IMR-90 (cell line): Measurements from ENCODE around the gene DSE. TPM values are rescaled to one million over a fixed set of nuclear protein-coding genes. Genes with fewer than 3 reads are reported as not detected.

Experiments used
- ATAC-seq: fragments of 200-7000 bp; cut with Tn5 transposase; 2 replicates; pipeline ENCODE4 v1.9.1; 2020; ENCODE audit warnings: low read depth, mild to moderate bottlenecking, moderate library complexity
- BruUV-seq: library from RNA; stranded (reverse); fragments of 400-500 nt; replicated peaks from 2 replicates; lab custom pipeline; 2021; lab: Mats Ljungman, UMichigan
- CTCF ChIA-PET: fragments of 300-600 bp; formaldehyde crosslinking; extraction: SDS; loops from one replicate; lab custom pipeline; 2021; ENCODE audit warnings: antibody characterized with exemption; lab: Yijun Ruan, JAX
- POLR2A ChIA-PET: fragments of 300-600 bp; sonication (Branson Sonifier 250); formaldehyde crosslinking; loops from one replicate; lab custom pipeline; 2022; ENCODE audit warnings: antibody characterized with exemption; ENCODE audit not compliant: unreplicated experiment; lab: Charles Lee
- DNase-seq: peaks from one replicate; pipeline ENCODE4 v3.0.0; 2013
- H2AFZ ChIP-seq: replicated peaks from 2 replicates; pipeline ENCODE3; 2013; ENCODE audit warnings: low read length, mild to moderate bottlenecking; ENCODE audit not compliant: poor library complexity
- H2AK5ac ChIP-seq: 2 replicates; pipeline ENCODE4 v1.6.1; 2013; ENCODE audit warnings: low read depth, low read length, inconsistent platforms
- H2AK9ac ChIP-seq: replicated peaks from 2 replicates; pipeline ENCODE3; 2013; ENCODE audit warnings: mild to moderate bottlenecking, low read depth, low read length, moderate library complexity; ENCODE audit not compliant: poor library complexity
- H2BK120ac ChIP-seq: 2 replicates; pipeline ENCODE4 v1.6.1; 2013; ENCODE audit warnings: low read depth, low read length, inconsistent platforms
- H2BK15ac ChIP-seq: 3 replicates; pipeline ENCODE4 v1.6.1; 2013; ENCODE audit warnings: low read depth, low read length, inconsistent platforms
- H2BK20ac ChIP-seq: 2 replicates; pipeline ENCODE4 v1.6.1; 2013; ENCODE audit warnings: low read depth, mild to moderate bottlenecking, inconsistent platforms, low read length, moderate library complexity
- H2BK5ac ChIP-seq: 2 replicates; pipeline ENCODE4 v1.6.1; 2013; ENCODE audit warnings: mild to moderate bottlenecking, low read depth, low read length, inconsistent platforms; ENCODE audit not compliant: poor library complexity, severe bottlenecking
- H3K14ac ChIP-seq: replicated peaks from 2 replicates; pipeline ENCODE4 v1.6.1; 2013; ENCODE audit warnings: low read depth, low read length, inconsistent platforms
- H3K18ac ChIP-seq: 2 replicates; pipeline ENCODE4 v1.6.1; 2013; ENCODE audit warnings: low read depth, low read length, control low read depth
- H3K23ac ChIP-seq: 2 replicates; pipeline ENCODE4 v1.6.1; 2013; ENCODE audit warnings: low read depth, low read length, inconsistent platforms
- H3K27ac ChIP-seq: 2 replicates; pipeline ENCODE4 v1.5.1; 2013; ENCODE audit warnings: mild to moderate bottlenecking, control low read depth, low read length; ENCODE audit not compliant: insufficient read depth
- H3K27me3 ChIP-seq: 2 replicates; pipeline ENCODE4 v1.6.1; 2013; ENCODE audit warnings: low read length; ENCODE audit not compliant: control insufficient read depth, insufficient read depth
- H3K36me3 ChIP-seq: 2 replicates; pipeline ENCODE4 v1.6.1; 2013; ENCODE audit warnings: low read length, mixed read lengths; ENCODE audit not compliant: control insufficient read depth, insufficient read depth
- H3K4ac ChIP-seq: 2 replicates; pipeline ENCODE4 v1.6.1; 2013; ENCODE audit warnings: low read depth, low read length, inconsistent platforms
- H3K4me1 ChIP-seq: 2 replicates; pipeline ENCODE4 v1.6.1; 2013; ENCODE audit warnings: low read length, mixed read lengths; ENCODE audit not compliant: control insufficient read depth, insufficient read depth
- H3K4me2 ChIP-seq: 2 replicates; pipeline ENCODE4 v1.6.1; 2013; ENCODE audit warnings: low read depth, mild to moderate bottlenecking, control low read depth, low read length, moderate library complexity
- H3K4me3 ChIP-seq: 2 replicates; pipeline ENCODE4 v1.5.1; 2013; ENCODE audit warnings: low read depth, mild to moderate bottlenecking, control low read depth, low read length, moderate library complexity; ENCODE audit not compliant: insufficient read depth
- H3K56ac ChIP-seq: 2 replicates; pipeline ENCODE4 v1.6.1; 2013; ENCODE audit warnings: low read length, inconsistent platforms; ENCODE audit not compliant: insufficient read depth; ENCODE audit errors: extremely low read depth
- H3K79me1 ChIP-seq, 2 experiments: 2 replicates each; pipeline ENCODE4 v1.6.1; 2013; ENCODE audit warnings: low read length in 2 of 2, inconsistent platforms in 1 of 2, low read depth in 1 of 2
- H3K9ac ChIP-seq: 2 replicates; pipeline ENCODE4 v1.6.1; 2013; ENCODE audit warnings: low read depth, low read length, control low read depth
- H3K9me1 ChIP-seq: 2 replicates; pipeline ENCODE4 v1.6.1; 2013; ENCODE audit warnings: low read length, inconsistent platforms; ENCODE audit not compliant: insufficient read depth
- H3K9me3 ChIP-seq: 2 replicates; pipeline ENCODE4 v1.6.1; 2013; ENCODE audit warnings: low read length; ENCODE audit not compliant: control insufficient read depth, insufficient read depth
- H4K20me1 ChIP-seq: 2 replicates; pipeline ENCODE4 v1.6.1; 2013; ENCODE audit warnings: low read length, inconsistent platforms; ENCODE audit not compliant: insufficient read depth
- H4K5ac ChIP-seq: 2 replicates; pipeline ENCODE4 v1.6.1; 2013; ENCODE audit warnings: mild to moderate bottlenecking, low read depth, low read length, control low read depth
- H4K8ac ChIP-seq, 2 experiments: 2 replicates each; pipeline ENCODE4 v1.6.1; 2013; ENCODE audit warnings: low read depth in 2 of 2, low read length in 2 of 2, control low read depth in 1 of 2, inconsistent platforms in 1 of 2
- H4K91ac ChIP-seq: 2 replicates; pipeline ENCODE4 v1.6.1; 2013; ENCODE audit warnings: low read depth, low read length, inconsistent platforms; ENCODE audit not compliant: insufficient read depth
- BHLHE40 ChIP-seq: fragments of 150-350 bp; IDR thresholded peaks from 2 replicates; pipeline ENCODE4 v1.6.1; 2016; ENCODE audit warnings: mild to moderate bottlenecking, low read depth, low read length
- CEBPB ChIP-seq: IDR thresholded peaks from 2 replicates; pipeline ENCODE4 v1.6.1; 2012; ENCODE audit warnings: low read depth, low read length, improper control_type of control experiment
- CHD1 ChIP-seq: IDR thresholded peaks from 2 replicates; pipeline ENCODE4 v1.6.1; 2012; ENCODE audit warnings: low read depth, low read length, improper control_type of control experiment
- CTCF ChIP-seq: conservative IDR thresholded peaks from 2 replicates; pipeline ENCODE4 v1.5.1; 2012; ENCODE audit warnings: mild to moderate bottlenecking, low read depth, low read length, improper control_type of control experiment
- ELK1 ChIP-seq: fragments of 150-350 bp; IDR thresholded peaks from 2 replicates; pipeline ENCODE4 v1.6.1; 2016; ENCODE audit warnings: low read depth, mild to moderate bottlenecking, low read length, moderate library complexity, borderline replicate concordance
- FOS ChIP-seq: fragments of 150-350 bp; IDR thresholded peaks from 2 replicates; pipeline ENCODE4 v1.6.1; 2016; ENCODE audit warnings: low read depth, low read length
- MAFK ChIP-seq: IDR thresholded peaks from 2 replicates; pipeline ENCODE4 v1.6.1; 2012; ENCODE audit warnings: low read depth, low read length, improper control_type of control experiment
- MAZ ChIP-seq: IDR thresholded peaks from 2 replicates; pipeline ENCODE4 v1.6.1; 2012; ENCODE audit warnings: low read depth, mild to moderate bottlenecking, low read length, improper control_type of control experiment, moderate library complexity, borderline replicate concordance
- NFE2L2 ChIP-seq: fragments of 150-350 bp; IDR thresholded peaks from 2 replicates; pipeline ENCODE4 v1.6.1; 2016; ENCODE audit warnings: low read depth, mild to moderate bottlenecking, low read length
- POLR2A ChIP-seq: IDR thresholded peaks from 2 replicates; pipeline ENCODE4 v1.6.1; 2012; ENCODE audit warnings: mild to moderate bottlenecking, low read depth, low read length
- RAD21 ChIP-seq: IDR thresholded peaks from 2 replicates; pipeline ENCODE4 v1.6.1; 2012; ENCODE audit warnings: low read length, improper control_type of control experiment
- RCOR1 ChIP-seq: IDR thresholded peaks from 2 replicates; pipeline ENCODE4 v1.6.1; 2012; ENCODE audit warnings: mild to moderate bottlenecking, low read length, improper control_type of control experiment; ENCODE audit not compliant: insufficient replicate concordance
- RFX5 ChIP-seq: IDR thresholded peaks from 2 replicates; pipeline ENCODE4 v1.8.0; 2012; ENCODE audit warnings: low read depth, mild to moderate bottlenecking, low read length, moderate library complexity
- SMC3 ChIP-seq: fragments of 150-350 bp; IDR thresholded peaks from 2 replicates; pipeline ENCODE4 v1.6.1; 2016; ENCODE audit warnings: low read depth, mild to moderate bottlenecking, antibody characterized with exemption, low read length, moderate library complexity
- USF2 ChIP-seq: fragments of 150-350 bp; IDR thresholded peaks from 2 replicates; pipeline ENCODE4 v1.6.1; 2017; ENCODE audit warnings: mild to moderate bottlenecking, antibody characterized with exemption, low read length, low read depth
- dilution Hi-C: fragments of 300-500 bp; cut with HindIII; formaldehyde crosslinking; loops from one replicate; pipeline ENCODE4 v1.14.3; 2018; ENCODE audit warnings: low sequenced_read_pairs; ENCODE audit not compliant: unreplicated experiment
- in situ Hi-C: fragments of 300-500 bp; cut with MboI; formaldehyde crosslinking; loops from 3 replicates; pipeline ENCODE4 v1.14.3; 2019; ENCODE audit warnings: low sequenced_read_pairs, inconsistent platforms, mixed read lengths
- intact Hi-C: fragments of 100-400 bp; cut with micrococcal nuclease; formaldehyde crosslinking; loops from 2 replicates; pipeline ENCODE4 v1.10.0; 2022
- polyA plus RNA-seq, 3 experiments: library from polyadenylated mRNA; depleted of rRNA; stranded (reverse); fragments of >200 nt; gene quantifications; 2 replicates each; pipeline ENCODE4 v1.2.3, GENCODE V29; 2012; ENCODE audit warnings: low replicate concordance in 1 of 3
- total RNA-seq: library from RNA; depleted of rRNA; stranded (reverse); fragments of >200 nt; gene quantifications from 2 replicates; pipeline ENCODE4 v1.2.3, GENCODE V29; 2012

The DSE gene
- total and polyA plus RNA-seq, 2 of the 4 experiments (the other 2 are of a cell fraction) = 48.0 to 154 TPM

- POLR2A ChIA-PET = no interaction called here
Measured at GRCh38 chr6:116412270-116412669, 41.5 kb downstream of the DSE start.

More at GRCh38 chr6:116412270-116412669, 41.5 kb downstream of the DSE start:
- Histone ChIP-seq H4K20me1 (no peaks in the 10 kb centered on the region; the same call in 1 of the 2 replicates), H4K91ac (no peak overlapping the region), H4K5ac (no peak overlapping the region), H2BK15ac (no peak overlapping the region), H2BK20ac (no peak overlapping the region), H3K36me3 (peaks cover 6% of the 10 kb centered on the region), H3K9me3 (no peaks in the 10 kb centered on the region), H3K79me1 (peaks cover 42 to 60% of the 10 kb centered on the region in 2 experiments), H3K4me1 (peaks cover 4% of the 10 kb centered on the region), H3K27ac (no peak overlapping the region), H2AFZ (no peak overlapping the region), H3K14ac (no peak overlapping the region), H3K56ac (no peak overlapping the region), H3K4ac (peak overlapping the region; percentile 12; the same call in 1 of the 2 replicates), H3K18ac (peak overlapping the region; percentile 46; the same call in 1 of the 2 replicates), H2BK5ac (no peak overlapping the region), H2BK120ac (no peak overlapping the region), H3K23ac (no peak overlapping the region), H2AK9ac (no peak overlapping the region), H3K9ac (no peak overlapping the region), H3K9me1 (peaks cover 8% of the 10 kb centered on the region), H3K4me3 (no peak overlapping the region), H4K8ac (no peak overlapping the region), H2AK5ac (no peak overlapping the region), H3K27me3 (no peaks in the 10 kb centered on the region), H3K4me2 (no peak overlapping the region)
- DNase-seq (no peak), ATAC-seq (peak; percentile 48)
- in situ Hi-C loops (no loop called here), intact Hi-C loops (no loop called here), dilution Hi-C loops (no loop called here)
- no peak for TF ChIP-seq CEBPB
- no peak for TF ChIP-seq CTCF
- TF ChIP-seq FOS = no peak
- TF ChIP-seq RCOR1 = no peak
- TF ChIP-seq NFE2L2 = no peak
- TF ChIP-seq RFX5 = no peak
- TF ChIP-seq MAFK = no peak
- no peak for TF ChIP-seq ELK1
- no peak for TF ChIP-seq POLR2A
- TF ChIP-seq USF2 = no peak
- TF ChIP-seq RAD21 = no peak
- TF ChIP-seq BHLHE40 = no peak
- TF ChIP-seq SMC3 = no peak
- TF ChIP-seq MAZ = no peak
- no peak for TF ChIP-seq CHD1
- CTCF ChIA-PET = interaction anchor here (0.6 kb wide), 1 partner anchor 120 kb away, joined by 5 read pairs; no protein-coding TSS in a partner anchor
- BruUV-seq = no TSS peak
